ENCODE results near the gene RBM20.
A peak's percentile ranks its signal among the peaks of the same experiment; 100 is the strongest.

The RBM20 gene

GRCh38 chr10:110644598-110645462 lies 694 bp downstream of the RBM20 start:
- no peak for DNase-seq (ENCODE audit: low read depth, low spot score)
- H3K4me3 ChIP-seq (ENCODE audit: low read depth, low read length), result peak overlapping the region; percentile 61
- no peak for TF ChIP-seq CTCF (IDR thresholded peaks at IDR 0.05; ENCODE audit: insufficient read depth, low read length, missing control alignments)
- POLR2A ChIA-PET, result no interaction called here
- CTCF ChIA-PET, result interaction anchor here (0.9 to 1.3 kb wide), 4 partner anchors 10 to 103 kb away, joined by 3 to 4 read pairs (median 4); no protein-coding TSS in a partner anchor

- ChIA-PET POLR2A (no interaction called here), CTCF (interaction anchor here (1.0 kb wide), 1 partner anchor 25 kb away, joined by 5 read pairs; no protein-coding TSS in a partner anchor)
- DNase-seq (ENCODE audit: low read depth, low spot score), result no peak
- no peak overlapping the region for H3K4me3 ChIP-seq (ENCODE audit: low read depth, low read length)
- no peak for TF ChIP-seq CTCF (IDR thresholded peaks at IDR 0.05; ENCODE audit: insufficient read depth, low read length, missing control alignments)
Measured at GRCh38 chr10:110646417-110647135, 2.4 kb downstream of the RBM20 start.

GRCh38 chr10:110647136-110647430 lies 2.9 kb downstream of the RBM20 start:
- ChIA-PET POLR2A (no interaction called here), CTCF (interaction anchor here (1.6 kb wide), 1 partner anchor 26 kb away, joined by 9 read pairs; no protein-coding TSS in a partner anchor)
- no peak overlapping the region for H3K4me3 ChIP-seq (ENCODE audit: low read depth, low read length)
- DNase-seq (ENCODE audit: low read depth, low spot score), result no peak
- no peak for TF ChIP-seq CTCF (IDR thresholded peaks at IDR 0.05; ENCODE audit: insufficient read depth, low read length, missing control alignments)

GRCh38 chr10:110648692-110649346 lies 4.7 kb downstream of the RBM20 start:
- POLR2A ChIA-PET, result no interaction called here
- TF ChIP-seq CTCF (IDR thresholded peaks at IDR 0.05; ENCODE audit: insufficient read depth, low read length, missing control alignments), result no peak
- DNase-seq (ENCODE audit: low read depth, low spot score), result no peak
- no peak overlapping the region for H3K4me3 ChIP-seq (ENCODE audit: low read depth, low read length)
- CTCF ChIA-PET, result interaction anchor here (1.2 to 2.5 kb wide), 6 partner anchors 12 to 38 kb away, joined by 3 to 12 read pairs (median 4); no protein-coding TSS in a partner anchor

- CTCF ChIA-PET, result interaction anchor here (0.9 to 2.5 kb wide), 5 partner anchors 12 to 39 kb away, joined by 3 to 12 read pairs (median 4); no protein-coding TSS in a partner anchor
- H3K4me3 ChIP-seq (ENCODE audit: low read depth, low read length), result no peak overlapping the region
- DNase-seq (ENCODE audit: low read depth, low spot score), result no peak
- POLR2A ChIA-PET, result no interaction called here
- TF ChIP-seq CTCF (IDR thresholded peaks at IDR 0.05; ENCODE audit: insufficient read depth, low read length, missing control alignments), result no peak
Measured at GRCh38 chr10:110649347-110650264, 5.5 kb downstream of the RBM20 start.

All from AG04449 (cell line).